Measurements from ENCODE around the gene PPARA. TPM values are rescaled to one million over a fixed set of nuclear protein-coding genes. Genes with fewer than 3 reads are reported as not detected.
"Not testable (repeated sequence)": the region's sequence is repeated elsewhere in the genome, so short reads cannot be mapped to it uniquely, and the experiment has no call there.

Gene PPARA
- total RNA-seq, 1 donor from 2014 or later, result 13.0 TPM

DNA sequence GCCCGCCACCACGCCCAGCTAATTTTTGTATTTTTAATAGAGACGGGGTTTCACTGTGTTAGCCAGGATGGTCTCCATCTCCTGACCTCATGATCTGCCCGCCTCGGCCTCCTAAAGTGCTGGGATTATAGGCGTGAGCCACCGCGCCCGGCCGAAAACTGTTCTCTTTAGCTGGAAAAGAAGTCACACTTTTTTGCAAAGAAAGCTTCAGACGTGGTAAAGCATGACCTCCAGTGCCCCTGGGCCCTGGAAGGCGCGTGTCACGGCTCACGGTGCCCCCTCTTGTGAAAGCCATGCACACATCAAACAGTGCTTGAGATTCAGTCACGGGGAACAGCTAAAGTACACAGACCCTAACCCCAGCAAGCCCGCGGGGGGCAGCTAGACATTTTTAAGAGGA lies 48.5 kb downstream of the PPARA start:
- H3K4me3 Mint-ChIP-seq; DNase-seq; H3K27ac Mint-ChIP-seq; H3K9me3 Mint-ChIP-seq; H3K4me1 Mint-ChIP-seq; H3K27me3 Mint-ChIP-seq; intact Hi-C loops (cut with micrococcal nuclease): not testable (repeated sequence)
- H3K36me3 Mint-ChIP-seq (ENCODE audit: low read depth), result peaks cover 10% of the 10 kb centered on the region

DNA sequence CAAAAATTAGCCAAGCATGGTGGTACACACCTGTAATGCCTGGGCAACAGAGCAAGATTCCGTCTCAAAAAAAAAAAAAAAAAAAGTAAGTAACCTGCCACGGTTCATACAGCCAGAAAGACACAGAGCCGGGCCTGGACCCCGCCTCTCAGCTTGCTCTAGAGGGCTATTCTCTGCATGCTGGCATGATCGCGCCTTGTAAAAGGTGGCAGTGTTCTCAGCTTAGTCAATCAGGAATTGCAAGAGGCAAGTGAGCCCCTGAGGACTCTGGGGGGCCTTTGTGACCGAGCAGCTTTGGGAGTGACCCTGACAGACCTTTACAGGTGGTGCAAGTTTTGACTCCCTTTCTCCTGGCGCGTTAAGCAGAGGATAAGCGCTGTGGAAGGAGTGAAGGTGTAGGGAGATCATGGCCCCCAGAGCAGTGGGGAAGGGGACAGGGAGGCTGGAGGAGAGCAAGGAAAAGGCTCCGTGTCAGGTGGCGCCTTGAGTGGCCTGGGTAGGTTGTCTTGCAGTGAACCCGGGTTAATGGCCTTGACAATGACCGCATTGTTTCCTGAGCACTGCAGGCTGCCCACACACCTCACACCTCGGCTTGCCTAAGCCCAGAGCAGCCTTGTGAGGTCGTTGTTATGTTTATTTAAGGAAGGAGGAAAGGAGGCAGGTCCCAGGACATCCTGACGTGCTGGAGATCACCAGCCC lies 50.9 kb downstream of the PPARA start:
- Mint-ChIP-seq H3K9me3 (no peaks in the 10 kb centered on the region), H3K4me1 (peaks cover 2% of the 10 kb centered on the region), H3K27ac (peak overlapping the region; percentile 51), H3K27me3 (no peaks in the 10 kb centered on the region), H3K4me3 (no peak overlapping the region), H3K36me3 (ENCODE audit: low read depth) (peaks cover 14% of the 10 kb centered on the region)
- no peak for DNase-seq
- intact Hi-C loops (cut with micrococcal nuclease), result no loop called here

DNA sequence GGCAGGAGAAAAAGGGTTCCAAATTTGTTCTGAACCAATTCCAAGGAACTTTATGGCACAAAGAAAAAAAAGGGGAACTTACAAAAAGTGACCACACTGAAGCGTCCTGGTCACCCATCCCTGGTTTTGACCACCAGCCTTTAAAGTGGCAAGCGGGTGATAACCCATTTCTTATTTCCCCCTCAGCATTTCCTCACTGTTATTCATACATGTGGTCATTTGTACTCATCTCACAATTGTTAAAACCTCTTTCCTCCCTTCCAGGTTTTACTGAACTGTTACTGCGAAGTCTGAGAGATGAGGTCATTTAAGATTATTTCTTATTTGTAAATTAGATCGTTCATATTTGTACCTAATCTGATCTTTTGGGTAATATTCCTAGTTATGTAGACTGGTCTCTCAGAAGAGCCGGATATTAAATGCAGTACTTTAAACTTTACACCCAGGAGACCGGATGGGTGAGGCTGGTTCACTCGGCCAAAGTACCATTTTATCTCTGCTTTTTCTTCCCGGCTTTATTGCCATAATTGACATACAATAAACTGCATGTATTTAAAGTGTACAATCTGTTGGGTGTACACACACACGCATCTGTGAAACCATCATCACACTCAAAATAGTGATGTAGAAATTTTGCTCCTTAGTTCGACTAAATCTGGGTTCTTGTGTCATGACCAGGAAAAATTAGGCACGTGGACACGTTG lies 52.7 kb downstream of the PPARA start:
- intact Hi-C loops (cut with micrococcal nuclease), result no loop called here
- Mint-ChIP-seq H3K9me3 (no peaks in the 10 kb centered on the region), H3K4me3 (no peak overlapping the region), H3K36me3 (ENCODE audit: low read depth) (peaks cover 14% of the 10 kb centered on the region), H3K27ac (no peak overlapping the region), H3K27me3 (no peaks in the 10 kb centered on the region), H3K4me1 (no peaks in the 10 kb centered on the region)
- no peak for DNase-seq

- no peak overlapping the region for H3K27ac Mint-ChIP-seq
- peaks cover 3% of the 10 kb centered on the region for H3K9me3 Mint-ChIP-seq
- H3K36me3 Mint-ChIP-seq (ENCODE audit: low read depth), result peaks cover 17% of the 10 kb centered on the region
- intact Hi-C loops (cut with micrococcal nuclease), result no loop called here
- H3K27me3 Mint-ChIP-seq, result no peaks in the 10 kb centered on the region
- DNase-seq, result no peak
- H3K4me3 Mint-ChIP-seq, result no peak overlapping the region
- no peaks in the 10 kb centered on the region for H3K4me1 Mint-ChIP-seq
These were observed 53.3 kb downstream of the PPARA start for GRCh38 chr22:46203601-46203980.

DNA sequence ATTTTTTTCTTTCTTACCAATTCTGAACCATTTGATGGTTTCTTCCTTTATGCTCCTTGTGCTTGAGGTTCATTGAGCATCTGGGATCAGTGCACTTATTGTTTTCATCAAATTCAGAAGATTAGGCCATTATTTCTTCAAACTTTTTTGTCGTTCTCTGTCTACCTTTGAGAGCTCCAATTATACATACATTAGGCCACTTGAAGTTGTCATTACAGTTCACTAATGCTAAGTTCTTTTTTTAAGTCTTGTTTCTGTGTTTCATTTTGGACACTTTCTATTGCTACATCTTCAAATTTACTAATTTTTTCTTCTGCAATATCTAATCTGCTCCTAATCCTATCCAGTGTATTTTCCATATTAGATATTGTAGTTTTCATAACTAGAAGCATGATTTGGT lies 58.9 kb downstream of the PPARA start:
- Mint-ChIP-seq H3K4me1 (no peaks in the 10 kb centered on the region), H3K4me3 (no peak overlapping the region), H3K9me3 (peaks cover 26% of the 10 kb centered on the region), H3K36me3 (ENCODE audit: low read depth) (peaks cover 52% of the 10 kb centered on the region), H3K27me3 (no peaks in the 10 kb centered on the region), H3K27ac (no peak overlapping the region)
- intact Hi-C loops (cut with micrococcal nuclease), result no loop called here
- no peak for DNase-seq

- Mint-ChIP-seq H3K27me3 (no peaks in the 10 kb centered on the region), H3K4me3 (no peak overlapping the region), H3K9me3 (peaks cover 26% of the 10 kb centered on the region), H3K36me3 (ENCODE audit: low read depth) (peaks cover 58% of the 10 kb centered on the region), H3K27ac (no peak overlapping the region), H3K4me1 (no peaks in the 10 kb centered on the region)
- intact Hi-C loops (cut with micrococcal nuclease), result no loop called here
- DNase-seq, result no peak
These were observed 61.9 kb downstream of the PPARA start for GRCh38 chr22:46212195-46212594.

GRCh38 chr22:46213052-46213451 lies 62.7 kb downstream of the PPARA start:
- DNase-seq, result no peak
- intact Hi-C loops (cut with micrococcal nuclease), result no loop called here
- no peak overlapping the region for H3K4me3 Mint-ChIP-seq
- H3K27me3 Mint-ChIP-seq, result no peaks in the 10 kb centered on the region
- H3K36me3 Mint-ChIP-seq (ENCODE audit: low read depth), result peaks cover 58% of the 10 kb centered on the region
- no peak overlapping the region for H3K27ac Mint-ChIP-seq
- no peaks in the 10 kb centered on the region for H3K4me1 Mint-ChIP-seq
- H3K9me3 Mint-ChIP-seq, result peaks cover 26% of the 10 kb centered on the region

DNA sequence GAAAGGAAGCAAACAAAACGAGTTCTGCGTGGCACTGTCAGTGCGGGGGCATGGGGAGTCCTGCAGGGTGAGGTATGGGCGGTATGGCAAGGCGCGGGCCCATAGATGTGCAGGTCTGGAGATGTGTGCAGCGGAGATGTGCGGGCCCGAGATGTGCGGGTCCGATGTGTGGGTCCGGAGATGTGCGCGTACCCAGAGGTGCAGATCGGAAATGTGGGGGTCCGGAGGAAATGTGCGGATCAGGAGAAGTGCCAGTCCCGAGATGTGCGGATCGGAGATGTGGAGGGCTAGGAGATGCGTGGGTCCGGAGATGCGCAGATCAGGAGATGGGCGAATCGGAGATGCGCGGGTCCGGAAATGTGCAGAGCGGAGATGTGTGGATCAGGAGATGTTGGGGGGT lies 63.8 kb downstream of the PPARA start:
- no peaks in the 10 kb centered on the region for H3K4me1 Mint-ChIP-seq
- H3K27me3 Mint-ChIP-seq, result no peaks in the 10 kb centered on the region
- peaks cover 18% of the 10 kb centered on the region for H3K9me3 Mint-ChIP-seq
- no peak overlapping the region for H3K4me3 Mint-ChIP-seq
- intact Hi-C loops (cut with micrococcal nuclease), result no loop called here
- peaks cover 55% of the 10 kb centered on the region for H3K36me3 Mint-ChIP-seq (ENCODE audit: low read depth)
- no peak overlapping the region for H3K27ac Mint-ChIP-seq
- no peak for DNase-seq

DNA sequence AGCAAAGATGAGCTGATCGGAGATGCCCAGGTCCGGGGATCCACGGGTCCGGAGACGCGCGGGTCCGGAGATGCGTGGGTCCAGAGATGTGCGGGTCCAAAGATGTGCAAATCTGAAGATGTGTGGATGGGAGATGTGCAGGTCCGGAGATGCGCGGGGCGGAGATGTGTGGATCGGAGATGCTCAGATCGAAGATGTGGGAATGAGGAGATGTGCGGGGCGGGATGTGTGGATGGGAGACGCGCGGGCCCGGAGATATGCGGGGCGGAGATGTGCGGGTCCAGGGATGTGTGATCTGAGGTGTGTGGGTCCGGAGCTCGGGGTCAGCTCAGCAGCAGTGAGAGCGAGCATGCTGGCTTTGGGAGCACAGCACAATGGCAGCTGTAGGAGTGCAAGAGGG lies 64.3 kb downstream of the PPARA start:
- no peak overlapping the region for H3K4me3 Mint-ChIP-seq
- H3K9me3 Mint-ChIP-seq, result peaks cover 13% of the 10 kb centered on the region
- DNase-seq, result no peak
- intact Hi-C loops (cut with micrococcal nuclease), result no loop called here
- H3K36me3 Mint-ChIP-seq (ENCODE audit: low read depth), result peaks cover 55% of the 10 kb centered on the region
- H3K4me1 Mint-ChIP-seq, result peaks cover 5% of the 10 kb centered on the region
- no peaks in the 10 kb centered on the region for H3K27me3 Mint-ChIP-seq
- H3K27ac Mint-ChIP-seq, result no peak overlapping the region

DNA sequence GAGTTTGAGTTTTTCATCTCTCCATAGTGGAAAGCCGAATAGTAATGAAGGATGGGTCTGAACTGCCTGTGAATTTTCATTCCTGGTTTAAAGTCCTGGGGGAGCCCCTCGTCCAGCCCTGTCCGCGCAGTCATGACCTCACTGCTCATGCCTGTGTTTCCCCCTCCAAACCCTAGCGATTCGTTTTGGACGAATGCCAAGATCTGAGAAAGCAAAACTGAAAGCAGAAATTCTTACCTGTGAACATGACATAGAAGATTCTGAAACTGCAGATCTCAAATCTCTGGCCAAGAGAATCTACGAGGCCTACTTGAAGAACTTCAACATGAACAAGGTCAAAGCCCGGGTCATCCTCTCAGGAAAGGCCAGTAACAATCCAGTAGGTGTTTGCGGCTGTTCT lies 69.3 kb downstream of the PPARA start:
- Mint-ChIP-seq H3K36me3 (ENCODE audit: low read depth) (peaks cover 31% of the 10 kb centered on the region), H3K4me1 (peaks cover 14% of the 10 kb centered on the region), H3K27me3 (no peaks in the 10 kb centered on the region), H3K9me3 (no peaks in the 10 kb centered on the region), H3K27ac (peak overlapping the region; percentile 55), H3K4me3 (no peak overlapping the region)
- intact Hi-C loops (cut with micrococcal nuclease), result no loop called here
- DNase-seq, result peak; percentile 80

DNA sequence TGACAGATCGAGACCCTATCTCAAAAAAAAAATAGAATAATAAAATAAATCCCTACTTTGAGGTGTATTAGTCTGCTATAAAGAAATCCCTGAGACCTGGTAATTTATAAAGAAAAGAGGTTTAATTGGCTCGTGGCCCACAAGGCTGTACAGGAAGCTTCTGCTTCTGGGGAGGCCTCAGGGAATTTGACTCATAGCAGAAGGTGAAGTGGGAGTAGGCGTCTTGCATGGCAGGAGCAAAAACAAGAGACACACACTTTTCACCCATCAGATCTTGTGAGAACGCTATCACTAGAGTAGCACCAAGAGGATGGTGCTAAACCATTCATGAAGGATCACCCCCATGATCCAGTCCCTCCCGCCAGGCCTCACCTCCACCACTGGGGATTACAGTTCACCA lies 70.6 kb downstream of the PPARA start:
- Mint-ChIP-seq H3K36me3 (ENCODE audit: low read depth) (peaks cover 35% of the 10 kb centered on the region), H3K27ac (peak overlapping the region; percentile 93), H3K4me3 (no peak overlapping the region), H3K4me1 (peaks cover 14% of the 10 kb centered on the region), H3K27me3 (no peaks in the 10 kb centered on the region), H3K9me3 (peaks cover 4% of the 10 kb centered on the region)
- no peak for DNase-seq
- intact Hi-C loops (cut with micrococcal nuclease), result no loop called here

GRCh38 chr22:46224044-46224897 lies 73.9 kb downstream of the PPARA start:
- H3K27me3 Mint-ChIP-seq, result no peaks in the 10 kb centered on the region
- H3K4me3 Mint-ChIP-seq, result no peak overlapping the region
- DNase-seq, result no peak
- H3K36me3 Mint-ChIP-seq (ENCODE audit: low read depth), result peaks cover 28% of the 10 kb centered on the region
- peaks cover 4% of the 10 kb centered on the region for H3K9me3 Mint-ChIP-seq
- peaks cover 13% of the 10 kb centered on the region for H3K4me1 Mint-ChIP-seq
- intact Hi-C loops (cut with micrococcal nuclease), result no loop called here
- no peak overlapping the region for H3K27ac Mint-ChIP-seq

- intact Hi-C loops (cut with micrococcal nuclease), result no loop called here
- Mint-ChIP-seq H3K4me3 (no peak overlapping the region), H3K36me3 (ENCODE audit: low read depth) (peaks cover 24% of the 10 kb centered on the region), H3K27me3 (no peaks in the 10 kb centered on the region), H3K9me3 (peaks cover 4% of the 10 kb centered on the region), H3K27ac (no peak overlapping the region), H3K4me1 (peaks cover 6% of the 10 kb centered on the region)
- DNase-seq, result no peak
These were observed 74.6 kb downstream of the PPARA start for GRCh38 chr22:46224898-46225290.

DNA sequence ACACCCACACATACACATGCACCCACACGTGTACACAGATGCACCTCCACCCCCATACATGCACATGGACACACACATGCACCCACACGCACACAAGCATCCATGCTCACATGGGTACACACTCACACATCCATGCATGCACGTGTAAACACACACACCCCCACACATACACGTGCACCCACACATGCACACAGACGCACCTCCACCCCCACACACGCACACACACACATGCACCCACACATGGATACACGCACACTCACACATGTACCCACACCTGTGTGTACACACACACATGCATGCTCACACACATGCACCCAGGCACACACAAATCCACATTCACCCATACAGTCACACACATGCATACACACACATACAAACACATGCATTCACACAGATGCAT lies 75.3 kb downstream of the PPARA start:
- Mint-ChIP-seq H3K27ac (no peak overlapping the region), H3K36me3 (ENCODE audit: low read depth) (peaks cover 24% of the 10 kb centered on the region), H3K4me3 (no peak overlapping the region), H3K4me1 (peaks cover 6% of the 10 kb centered on the region), H3K27me3 (no peaks in the 10 kb centered on the region), H3K9me3 (peaks cover 4% of the 10 kb centered on the region)
- no peak for DNase-seq
- intact Hi-C loops (cut with micrococcal nuclease), result no loop called here

All from activated CD4-positive, alpha-beta T cell treated with anti-CD3 and anti-CD28 coated beads, Interleukin-2, amount 10 ng/mL, durations not matched to agents 24 days and 14 days (primary cell).